Cardiac fibroblast (primary cell): ENCODE measurements around the gene OIP5.
A peak's percentile ranks its signal among the peaks of the same experiment; 100 is the strongest.
"Not testable (repeated sequence)": the region's sequence is repeated elsewhere in the genome, so short reads cannot be mapped to it uniquely, and the experiment has no call there.

ENCODE experiments used
- DNase-seq, 2 donors: peaks; one replicate each; pipeline versions ENCODE4 v3.0.0 to v3.0.0-alpha.2; 2010; ENCODE audit warnings: low read depth in 2 of 2
- H3K4me3 ChIP-seq, 2 donors: replicated peaks in 1 of 2; 1 replicate in 1 of 2; 2 replicates in 1 of 2; pipeline ENCODE4 v1.5.1; 2011; ENCODE audit warnings: low read depth in 2 of 2, low read length in 2 of 2, mild to moderate bottlenecking in 2 of 2, moderate library complexity in 1 of 2
- TF ChIP-seq, protein P1 (sequence below): IDR thresholded peaks from one replicate; pipeline ENCODE4 v1.5.1; 2011; ENCODE audit warnings: low read depth, mild to moderate bottlenecking, low read length, inconsistent platforms

The OIP5 gene

GRCh38 chr15:41279535-41280283 is 52.7 kb downstream of the OIP5 start:
- TF ChIP-seq, protein P1, sequence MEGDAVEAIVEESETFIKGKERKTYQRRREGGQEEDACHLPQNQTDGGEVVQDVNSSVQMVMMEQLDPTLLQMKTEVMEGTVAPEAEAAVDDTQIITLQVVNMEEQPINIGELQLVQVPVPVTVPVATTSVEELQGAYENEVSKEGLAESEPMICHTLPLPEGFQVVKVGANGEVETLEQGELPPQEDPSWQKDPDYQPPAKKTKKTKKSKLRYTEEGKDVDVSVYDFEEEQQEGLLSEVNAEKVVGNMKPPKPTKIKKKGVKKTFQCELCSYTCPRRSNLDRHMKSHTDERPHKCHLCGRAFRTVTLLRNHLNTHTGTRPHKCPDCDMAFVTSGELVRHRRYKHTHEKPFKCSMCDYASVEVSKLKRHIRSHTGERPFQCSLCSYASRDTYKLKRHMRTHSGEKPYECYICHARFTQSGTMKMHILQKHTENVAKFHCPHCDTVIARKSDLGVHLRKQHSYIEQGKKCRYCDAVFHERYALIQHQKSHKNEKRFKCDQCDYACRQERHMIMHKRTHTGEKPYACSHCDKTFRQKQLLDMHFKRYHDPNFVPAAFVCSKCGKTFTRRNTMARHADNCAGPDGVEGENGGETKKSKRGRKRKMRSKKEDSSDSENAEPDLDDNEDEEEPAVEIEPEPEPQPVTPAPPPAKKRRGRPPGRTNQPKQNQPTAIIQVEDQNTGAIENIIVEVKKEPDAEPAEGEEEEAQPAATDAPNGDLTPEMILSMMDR = no peak
- no peak overlapping the region for H3K4me3 ChIP-seq
- DNase-seq = no peak

- TF ChIP-seq, protein P1 = no peak
- DNase-seq = no peak
- no peak overlapping the region for H3K4me3 ChIP-seq
Measured at GRCh38 chr15:41278319-41278718, 54.1 kb downstream of the OIP5 start.

DNA sequence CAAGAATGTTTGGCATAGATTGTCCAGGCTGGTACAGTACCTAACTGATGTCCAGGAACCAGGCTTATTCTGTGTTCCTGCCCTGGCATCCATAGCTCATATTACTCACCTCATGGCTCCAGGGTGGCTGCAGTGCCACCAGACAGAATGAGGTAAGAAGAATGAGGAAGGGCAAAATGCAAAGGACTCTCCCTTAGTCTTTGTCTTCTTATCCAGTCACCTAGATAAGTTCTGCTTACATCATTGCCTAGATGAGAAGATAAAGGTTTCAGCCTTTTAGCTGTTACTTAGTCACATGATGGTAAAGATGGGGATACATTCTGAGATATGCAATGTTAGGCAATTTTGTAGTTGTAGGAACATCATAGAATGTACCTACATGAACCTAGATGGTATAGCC is 55.6 kb downstream of the OIP5 start:
- H3K4me3 ChIP-seq = no peak overlapping the region
- TF ChIP-seq, protein P1 = no peak
- DNase-seq = no peak

- TF ChIP-seq, protein P1 = no peak
- no peak for DNase-seq
- no peak overlapping the region for H3K4me3 ChIP-seq
Measured at GRCh38 chr15:41269887-41270286, 62.5 kb downstream of the OIP5 start.

- H3K4me3 ChIP-seq = no peak overlapping the region
- DNase-seq = peak; percentile 52 to 75
- TF ChIP-seq, protein P1 = no peak
Measured at GRCh38 chr15:41263891-41264351, 68.5 kb downstream of the OIP5 start.

- DNase-seq = no peak
- TF ChIP-seq, protein P1 = no peak
- no peak overlapping the region for H3K4me3 ChIP-seq
Measured at GRCh38 chr15:41262571-41262970, 69.8 kb downstream of the OIP5 start.

DNA sequence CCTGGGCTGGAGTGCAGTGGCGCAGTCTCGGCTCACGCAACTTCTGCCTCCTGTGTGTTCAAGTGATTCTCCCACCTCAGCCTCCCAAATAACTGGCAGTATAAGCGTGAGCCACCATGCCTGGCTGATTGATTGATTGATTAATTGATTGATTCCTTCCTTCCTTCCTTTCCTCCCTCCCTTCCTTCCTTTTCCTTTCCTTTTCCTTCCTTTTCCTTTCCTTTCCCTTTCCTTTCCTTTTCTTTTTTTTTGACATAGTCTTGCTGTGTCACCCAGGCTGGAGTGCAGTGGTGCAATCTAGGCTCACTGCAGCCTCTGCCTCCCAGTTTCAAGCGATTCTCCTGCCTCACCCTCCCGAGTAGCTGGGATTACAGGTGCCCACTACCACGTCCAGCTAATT is 71.5 kb downstream of the OIP5 start:
- not testable (repeated sequence) for DNase-seq, H3K4me3 ChIP-seq
